Mesothelial cell of epicardium (in vitro differentiated cells): ENCODE measurements around the gene CTU2. TPM values are rescaled to one million over a fixed set of nuclear protein-coding genes. Genes with fewer than 3 reads are reported as not detected.
A peak's percentile ranks its signal among the peaks of the same experiment; 100 is the strongest.

ENCODE experiments used
- DNase-seq, 2 experiments: peaks; one replicate each; pipeline ENCODE4 v3.0.0; 2021; ENCODE audit warnings: low spot score in 2 of 2; ENCODE audit not compliant: unreplicated experiment in 2 of 2
- H3K27ac Mint-ChIP-seq: 2 replicates; pipeline ENCODE4 v1.8.0; 2021; ENCODE audit warnings: mixed read lengths
- H3K27me3 Mint-ChIP-seq: 2 replicates; pipeline ENCODE4 v1.8.0; 2021; ENCODE audit warnings: low read depth, mixed read lengths
- H3K36me3 Mint-ChIP-seq: 2 replicates; pipeline ENCODE4 v1.8.0; 2021; ENCODE audit warnings: mixed read lengths
- H3K4me1 Mint-ChIP-seq: 2 replicates; pipeline ENCODE4 v1.8.0; 2021; ENCODE audit warnings: mixed read lengths
- H3K4me3 Mint-ChIP-seq: 2 replicates; pipeline ENCODE4 v1.8.0; 2021; ENCODE audit warnings: mild to moderate bottlenecking, moderate library complexity, mixed read lengths
- H3K9me3 Mint-ChIP-seq: 2 replicates; pipeline ENCODE4 v1.8.0; 2021; ENCODE audit warnings: mixed read lengths
- CTCF ChIP-seq: fragments of 200-600 bp; sonication (generic); IDR thresholded peaks from one replicate; pipeline ENCODE4 v1.5.0; 2021; ENCODE audit warnings: antibody characterized with exemption; ENCODE audit not compliant: unreplicated experiment
- microRNA-seq: library from miRNA; unstranded; fragments of <30 nt; microRNA quantifications from one replicate; pipeline ENCODE4 v1.2.0, GENCODE V29; 2021; ENCODE audit warnings: inconsistent platforms, mixed read lengths
- total RNA-seq: library from RNA; stranded (reverse); gene quantifications from 3 replicates; pipeline ENCODE4 v1.2.1, GENCODE V29; 2021

The CTU2 gene
- total RNA-seq, 1 donor from 2014 or later = 22.2 TPM

DNA sequence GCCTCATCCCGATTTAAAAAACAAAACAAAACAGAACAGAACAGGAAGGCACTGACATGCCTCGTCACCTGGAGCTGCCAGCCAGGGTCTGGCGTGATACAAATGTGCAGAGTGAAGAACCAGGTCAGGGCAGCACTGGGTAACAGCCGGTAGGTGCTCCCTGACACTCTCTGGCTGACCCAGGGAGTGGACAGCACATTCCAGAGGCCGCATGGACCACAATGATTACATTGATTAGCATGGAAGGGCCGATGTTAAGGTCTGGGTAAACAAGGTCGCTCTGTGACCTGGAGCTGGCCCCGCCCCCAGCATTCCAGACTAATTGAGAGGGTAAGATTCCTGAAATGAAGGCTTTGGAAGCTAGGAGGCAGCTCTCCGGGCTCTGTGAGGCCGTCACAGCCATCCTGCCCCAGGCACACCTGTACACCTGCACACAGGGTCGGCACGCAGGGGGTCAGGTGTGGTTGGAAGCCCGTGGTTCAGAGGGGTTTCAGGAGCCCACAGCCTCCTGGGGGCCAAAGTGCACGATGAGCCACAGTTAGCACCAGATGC lies 57.3 kb downstream of the CTU2 start:
- no peaks in the 10 kb centered on the region for H3K27me3 Mint-ChIP-seq
- H3K4me1 Mint-ChIP-seq = peaks cover 71% of the 10 kb centered on the region
- DNase-seq = no peak
- H3K36me3 Mint-ChIP-seq = no peaks in the 10 kb centered on the region
- peak overlapping the region; percentile 98 for H3K27ac Mint-ChIP-seq
- H3K4me3 Mint-ChIP-seq = no peak overlapping the region
- H3K9me3 Mint-ChIP-seq = no peaks in the 10 kb centered on the region
- TF ChIP-seq CTCF = no peak

GRCh38 chr16:88764080-88764479 lies 57.8 kb downstream of the CTU2 start:
- no peaks in the 10 kb centered on the region for H3K27me3 Mint-ChIP-seq
- no peak overlapping the region for H3K4me3 Mint-ChIP-seq
- peak overlapping the region; percentile 98 for H3K27ac Mint-ChIP-seq
- TF ChIP-seq CTCF = no peak
- peaks cover 71% of the 10 kb centered on the region for H3K4me1 Mint-ChIP-seq
- no peaks in the 10 kb centered on the region for H3K9me3 Mint-ChIP-seq
- DNase-seq = no peak
- H3K36me3 Mint-ChIP-seq = no peaks in the 10 kb centered on the region

- no peak for TF ChIP-seq CTCF
- no peaks in the 10 kb centered on the region for H3K9me3 Mint-ChIP-seq
- peak in 1 of 2 experiments; percentile 72 for DNase-seq
- H3K27me3 Mint-ChIP-seq = no peaks in the 10 kb centered on the region
- no peak overlapping the region for H3K4me3 Mint-ChIP-seq
- H3K4me1 Mint-ChIP-seq = peaks cover 74% of the 10 kb centered on the region
- H3K36me3 Mint-ChIP-seq = no peaks in the 10 kb centered on the region
- H3K27ac Mint-ChIP-seq = peak overlapping the region; percentile 98
Observed at GRCh38 chr16:88764913-88765349, 58.6 kb downstream of the CTU2 start.

Small RNA genes lying within 50 kb of the gene (microRNA-seq; reads per million reads assigned to microRNA genes)
- gene MIR4722 = not detected

Other genes with a start within 250 kb of the CTU2 start
- 59.9 to 64.9 TPM (median 62.2 TPM) in 3 replicates for gene ZC3H18, start 136.1 kb upstream of the CTU2 start, total RNA-seq
- gene IL17C, start 67.9 kb upstream of the CTU2 start, total RNA-seq = 0.23 TPM in 1 of 3 replicates, not detected in the others
- gene CYBA, start 55.5 kb upstream of the CTU2 start, total RNA-seq = 116 to 127 TPM (median 121 TPM) in 3 replicates
- 59.5 to 67.2 TPM (median 64.0 TPM) in 3 replicates for gene MVD, start 43.4 kb upstream of the CTU2 start, total RNA-seq
- 0.29 to 0.69 TPM (median 0.43 TPM) in 3 replicates for gene SNAI3, start 20.0 kb upstream of the CTU2 start, total RNA-seq
- gene RNF166, start 95 bp upstream of the CTU2 start, total RNA-seq = 20.9 to 22.9 TPM (median 21.4 TPM) in 3 replicates
- gene PIEZO1, start 78.7 kb downstream of the CTU2 start, total RNA-seq = 148 to 160 TPM (median 151 TPM) in 3 replicates
- gene CDT1, start 97.3 kb downstream of the CTU2 start, total RNA-seq = 14.1 to 15.9 TPM (median 14.6 TPM) in 3 replicates
- gene APRT, start 105.4 kb downstream of the CTU2 start, total RNA-seq = 95.9 to 99.2 TPM (median 96.2 TPM) in 3 replicates
- 41.3 to 44.7 TPM (median 42.4 TPM) in 3 replicates for gene GALNS, start 150.4 kb downstream of the CTU2 start, total RNA-seq
- gene TRAPPC2L, start 150.6 kb downstream of the CTU2 start, total RNA-seq = 88.2 to 101 TPM (median 96.3 TPM) in 3 replicates
- gene PABPN1L, start 160.2 kb downstream of the CTU2 start, total RNA-seq = 0.22 to 0.41 TPM (median 0.40 TPM) in 3 replicates